Body of pancreas (tissue), 4 donors: ENCODE measurements around the gene IWS1.

ENCODE experiments used
- CTCF ChIP-seq, 7 experiments: fragments of 450-650 bp in 4 of 7; fragments of 200-600 bp in 3 of 7; sonication (generic) in 3 of 7; IDR thresholded peaks; one replicate each; pipeline ENCODE4 v1.5.1; 2016 to 2019; ENCODE audit warnings: antibody characterized with exemption in 7 of 7
- POLR2A ChIP-seq, 3 donors: fragments of 450-650 bp; IDR thresholded peaks; one replicate each; pipeline ENCODE4 v1.6.1; 2016; ENCODE audit warnings: antibody characterized with exemption in 3 of 3, mild to moderate bottlenecking in 2 of 3

GRCh38 chr2:127559454-127559853 lies 33.2 kb upstream of the IWS1 start:
- TF ChIP-seq CTCF (IDR thresholded peaks at IDR 0.05) (no peak), POLR2A (IDR thresholded peaks at IDR 0.05) (no peak)
